Glomerular endothelial cell (primary cell): ENCODE measurements around the gene IFNW1. TPM values are rescaled to one million over a fixed set of nuclear protein-coding genes. Genes with fewer than 3 reads are reported as not detected.
A peak's percentile ranks its signal among the peaks of the same experiment; 100 is the strongest.
"Not testable (repeated sequence)": the region's sequence is repeated elsewhere in the genome, so short reads cannot be mapped to it uniquely, and the experiment has no call there.

Source experiments
- DNase-seq: peaks from one replicate; pipeline ENCODE4 v3.0.0-alpha.2; 2011; ENCODE audit warnings: low read depth, low spot score; ENCODE audit errors: extremely low read depth
- total RNA-seq: library from RNA; depleted of rRNA; stranded (reverse); fragments of >200 nt; gene quantifications from 2 replicates; pipeline ENCODE4 v1.2.3, GENCODE V29; 2015

Gene IFNW1
- not detected in 2 replicates for total RNA-seq

- no peak for DNase-seq
Observed at GRCh38 chr9:21141427-21141882, at the start of gene IFNW1. IFNW1 (minus strand) TSS chr9:21141832; CDS start chr9:21141570, 262 bp downstream.

- DNase-seq, result not testable (repeated sequence)
Observed at GRCh38 chr9:21187487-21187886, 45.9 kb upstream of the IFNW1 start, which contains the start of gene IFNA4. IFNA4 (minus strand) TSS chr9:21187587; CDS start chr9:21187531, 56 bp downstream.

- not testable (repeated sequence) for DNase-seq
Observed at GRCh38 chr9:21182810-21183736, 41.4 kb upstream of the IFNW1 start.

GRCh38 chr9:21174671-21175070 lies 33.0 kb upstream of the IFNW1 start:
- DNase-seq, result no peak

GRCh38 chr9:21172156-21172555 lies 30.5 kb upstream of the IFNW1 start:
- DNase-seq, result no peak

GRCh38 chr9:21171351-21171750 lies 29.7 kb upstream of the IFNW1 start:
- no peak for DNase-seq

GRCh38 chr9:21166560-21166959 lies 24.9 kb upstream of the IFNW1 start, which contains the start of gene IFNA21:
IFNA21 (minus strand) TSS chr9:21166660; CDS start chr9:21166612, 48 bp downstream.
- not testable (repeated sequence) for DNase-seq

GRCh38 chr9:21165516-21165915 lies 23.9 kb upstream of the IFNW1 start:
- no peak for DNase-seq

- peak; percentile 50 for DNase-seq
Observed at GRCh38 chr9:21160178-21160577, 18.5 kb upstream of the IFNW1 start.

GRCh38 chr9:21155501-21155900 lies 13.9 kb upstream of the IFNW1 start:
- DNase-seq, result no peak

GRCh38 chr9:21154018-21154608 lies 12.5 kb upstream of the IFNW1 start:
- DNase-seq, result peak; percentile 18

GRCh38 chr9:21153336-21154017 lies 11.8 kb upstream of the IFNW1 start:
- DNase-seq, result no peak

GRCh38 chr9:21144603-21145002 lies 3.0 kb upstream of the IFNW1 start:
- DNase-seq, result no peak

GRCh38 chr9:21137020-21137419 lies 4.6 kb downstream of the IFNW1 start:
- no peak for DNase-seq

GRCh38 chr9:21135736-21136135 lies 5.9 kb downstream of the IFNW1 start:
- DNase-seq, result no peak

GRCh38 chr9:21128186-21128585 lies 13.4 kb downstream of the IFNW1 start:
- DNase-seq, result not testable (repeated sequence)

- DNase-seq, result no peak
Observed at GRCh38 chr9:21121595-21122251, 19.9 kb downstream of the IFNW1 start.

GRCh38 chr9:21121079-21121478 lies 20.6 kb downstream of the IFNW1 start:
- no peak for DNase-seq

- no peak for DNase-seq
Observed at GRCh38 chr9:21119093-21119770, 22.4 kb downstream of the IFNW1 start.

- no peak for DNase-seq
Observed at GRCh38 chr9:21114311-21114710, 27.3 kb downstream of the IFNW1 start.
